Right lobe of liver (tissue), 4 donors: ENCODE data around the gene RAB5IF.

Experiments used
- POLR2A ChIP-seq: fragments of 450-650 bp; IDR thresholded peaks from one replicate; pipeline ENCODE4 v1.6.1; 2017; ENCODE audit warnings: antibody characterized with exemption, mild to moderate bottlenecking
- TF ChIP-seq, protein P1 (sequence below), 4 donors: fragments of 200-600 bp in 3 of 4; fragments of 450-650 bp in 1 of 4; IDR thresholded peaks; one replicate each; pipeline versions ENCODE4 v1.5.1 to v1.8.0; 2016 to 2022; ENCODE audit warnings: antibody characterized with exemption in 4 of 4, mild to moderate bottlenecking in 2 of 4
- donor health status: DM: no; HTN: no; CAD: no.
- donor health status: DM: no; HTN: no; CAD: no.
- donor health status: DM: no; HTN: yes; CAD: no.

DNA sequence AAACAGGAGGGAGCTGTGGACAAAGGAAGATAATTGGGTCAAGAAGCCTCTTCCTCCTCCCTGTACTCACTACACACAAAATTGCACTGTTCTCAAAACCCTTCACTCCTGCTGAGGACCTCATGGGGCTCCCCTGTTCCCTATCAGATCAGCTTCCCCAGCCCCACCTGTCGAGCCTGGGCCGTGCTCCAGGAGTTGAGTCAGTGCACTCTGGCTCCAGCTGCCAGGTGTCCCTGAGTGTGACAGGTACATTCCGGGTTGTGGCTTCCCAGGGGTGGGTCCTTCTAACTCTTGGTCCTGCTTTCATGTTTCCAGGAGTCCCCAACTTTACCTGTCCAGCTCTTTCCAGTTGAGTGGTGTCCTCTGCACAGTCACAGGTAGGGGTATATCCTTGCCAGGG is 8.4 kb downstream of the RAB5IF start:
- TF ChIP-seq, protein P1, sequence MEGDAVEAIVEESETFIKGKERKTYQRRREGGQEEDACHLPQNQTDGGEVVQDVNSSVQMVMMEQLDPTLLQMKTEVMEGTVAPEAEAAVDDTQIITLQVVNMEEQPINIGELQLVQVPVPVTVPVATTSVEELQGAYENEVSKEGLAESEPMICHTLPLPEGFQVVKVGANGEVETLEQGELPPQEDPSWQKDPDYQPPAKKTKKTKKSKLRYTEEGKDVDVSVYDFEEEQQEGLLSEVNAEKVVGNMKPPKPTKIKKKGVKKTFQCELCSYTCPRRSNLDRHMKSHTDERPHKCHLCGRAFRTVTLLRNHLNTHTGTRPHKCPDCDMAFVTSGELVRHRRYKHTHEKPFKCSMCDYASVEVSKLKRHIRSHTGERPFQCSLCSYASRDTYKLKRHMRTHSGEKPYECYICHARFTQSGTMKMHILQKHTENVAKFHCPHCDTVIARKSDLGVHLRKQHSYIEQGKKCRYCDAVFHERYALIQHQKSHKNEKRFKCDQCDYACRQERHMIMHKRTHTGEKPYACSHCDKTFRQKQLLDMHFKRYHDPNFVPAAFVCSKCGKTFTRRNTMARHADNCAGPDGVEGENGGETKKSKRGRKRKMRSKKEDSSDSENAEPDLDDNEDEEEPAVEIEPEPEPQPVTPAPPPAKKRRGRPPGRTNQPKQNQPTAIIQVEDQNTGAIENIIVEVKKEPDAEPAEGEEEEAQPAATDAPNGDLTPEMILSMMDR (IDR thresholded peaks at IDR 0.05) = no peak
- TF ChIP-seq POLR2A = no peak
